Gastroesophageal sphincter (tissue), 3 donors: Measurements from ENCODE around the gene CALCA.

Experiments used
- POLR2A ChIP-seq, 2 donors: fragments of 450-650 bp; IDR thresholded peaks; one replicate each; pipeline ENCODE4 v1.6.1; 2017; ENCODE audit warnings: antibody characterized with exemption in 2 of 2, mild to moderate bottlenecking in 2 of 2, moderate library complexity in 1 of 2
- POLR2AphosphoS5 ChIP-seq: sonication (generic); formaldehyde crosslinking; IDR thresholded peaks from one replicate; pipeline ENCODE4 v1.6.1; 2017; ENCODE audit warnings: antibody characterized with exemption
- TF ChIP-seq, protein P1 (sequence below), 4 experiments: fragments of 200-600 bp in 2 of 4; fragments of 450-650 bp in 2 of 4; sonication (generic) in 1 of 4; IDR thresholded peaks; one replicate each; pipeline ENCODE4 v1.5.1; 2017 to 2019; ENCODE audit warnings: antibody characterized with exemption in 4 of 4, mild to moderate bottlenecking in 2 of 4, moderate library complexity in 2 of 4

DNA sequence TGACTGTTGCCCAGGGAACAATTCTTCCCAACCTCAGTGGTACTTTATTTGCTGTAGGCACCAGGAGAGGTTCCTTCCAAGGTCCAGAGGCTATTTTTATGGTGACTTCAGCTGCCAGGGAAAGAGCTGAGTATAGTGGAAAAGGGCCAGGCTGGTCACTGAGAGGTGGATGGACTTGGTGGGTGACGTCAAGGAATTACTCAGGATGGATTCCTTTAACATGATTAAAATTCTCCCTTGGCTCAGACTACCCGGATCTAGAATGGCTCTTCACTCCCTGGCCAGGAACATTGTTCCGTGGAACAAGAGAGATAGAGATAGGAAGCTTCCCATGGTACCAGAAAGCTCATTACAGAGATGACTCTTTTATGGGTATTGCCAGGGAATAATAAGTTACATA, 8.7 kb upstream of the CALCA start:
- no peak for TF ChIP-seq POLR2A (IDR thresholded peaks at IDR 0.05)
- TF ChIP-seq, protein P1, sequence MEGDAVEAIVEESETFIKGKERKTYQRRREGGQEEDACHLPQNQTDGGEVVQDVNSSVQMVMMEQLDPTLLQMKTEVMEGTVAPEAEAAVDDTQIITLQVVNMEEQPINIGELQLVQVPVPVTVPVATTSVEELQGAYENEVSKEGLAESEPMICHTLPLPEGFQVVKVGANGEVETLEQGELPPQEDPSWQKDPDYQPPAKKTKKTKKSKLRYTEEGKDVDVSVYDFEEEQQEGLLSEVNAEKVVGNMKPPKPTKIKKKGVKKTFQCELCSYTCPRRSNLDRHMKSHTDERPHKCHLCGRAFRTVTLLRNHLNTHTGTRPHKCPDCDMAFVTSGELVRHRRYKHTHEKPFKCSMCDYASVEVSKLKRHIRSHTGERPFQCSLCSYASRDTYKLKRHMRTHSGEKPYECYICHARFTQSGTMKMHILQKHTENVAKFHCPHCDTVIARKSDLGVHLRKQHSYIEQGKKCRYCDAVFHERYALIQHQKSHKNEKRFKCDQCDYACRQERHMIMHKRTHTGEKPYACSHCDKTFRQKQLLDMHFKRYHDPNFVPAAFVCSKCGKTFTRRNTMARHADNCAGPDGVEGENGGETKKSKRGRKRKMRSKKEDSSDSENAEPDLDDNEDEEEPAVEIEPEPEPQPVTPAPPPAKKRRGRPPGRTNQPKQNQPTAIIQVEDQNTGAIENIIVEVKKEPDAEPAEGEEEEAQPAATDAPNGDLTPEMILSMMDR (IDR thresholded peaks at IDR 0.05), result no peak
- no peak for TF ChIP-seq POLR2AphosphoS5
